Liver (tissue), 3 donors: ENCODE results near the gene PCED1B.

Experiments used
- ATF3 ChIP-seq: IDR thresholded peaks from 2 replicates; pipeline ENCODE4 v1.6.1; 2016; ENCODE audit warnings: antibody characterized with exemption
- CTCF ChIP-seq: fragments of 150-350 bp; IDR thresholded peaks from 2 replicates; pipeline ENCODE4 v1.5.1; 2017; ENCODE audit warnings: improper control_type of control experiment, low read depth, low read length; ENCODE audit not compliant: missing input control
- FOXA1 ChIP-seq: IDR thresholded peaks from 2 replicates; pipeline ENCODE4 v1.6.1; 2016; ENCODE audit warnings: antibody characterized with exemption
- JUND ChIP-seq, 2 donors: IDR thresholded peaks; 2 replicates each; pipeline ENCODE4 v1.6.1; 2016; ENCODE audit warnings: antibody characterized with exemption in 2 of 2
- MAX ChIP-seq: IDR thresholded peaks from 2 replicates; pipeline ENCODE4 v1.6.1; 2016; ENCODE audit warnings: antibody characterized with exemption
- RAD21 ChIP-seq, 2 donors: IDR thresholded peaks; 2 replicates each; pipeline ENCODE4 v1.6.1; 2016; ENCODE audit warnings: antibody characterized with exemption in 2 of 2, mild to moderate bottlenecking in 2 of 2
- REST ChIP-seq: IDR thresholded peaks from 2 replicates; pipeline ENCODE4 v1.6.1; 2016; ENCODE audit warnings: antibody characterized with exemption, mild to moderate bottlenecking
- TAF1 ChIP-seq: conservative IDR thresholded peaks from 2 replicates; pipeline ENCODE4 v1.6.1; 2016; ENCODE audit warnings: antibody characterized with exemption, mild to moderate bottlenecking
- donor health status: healthy.
- donor health status: healthy.

DNA sequence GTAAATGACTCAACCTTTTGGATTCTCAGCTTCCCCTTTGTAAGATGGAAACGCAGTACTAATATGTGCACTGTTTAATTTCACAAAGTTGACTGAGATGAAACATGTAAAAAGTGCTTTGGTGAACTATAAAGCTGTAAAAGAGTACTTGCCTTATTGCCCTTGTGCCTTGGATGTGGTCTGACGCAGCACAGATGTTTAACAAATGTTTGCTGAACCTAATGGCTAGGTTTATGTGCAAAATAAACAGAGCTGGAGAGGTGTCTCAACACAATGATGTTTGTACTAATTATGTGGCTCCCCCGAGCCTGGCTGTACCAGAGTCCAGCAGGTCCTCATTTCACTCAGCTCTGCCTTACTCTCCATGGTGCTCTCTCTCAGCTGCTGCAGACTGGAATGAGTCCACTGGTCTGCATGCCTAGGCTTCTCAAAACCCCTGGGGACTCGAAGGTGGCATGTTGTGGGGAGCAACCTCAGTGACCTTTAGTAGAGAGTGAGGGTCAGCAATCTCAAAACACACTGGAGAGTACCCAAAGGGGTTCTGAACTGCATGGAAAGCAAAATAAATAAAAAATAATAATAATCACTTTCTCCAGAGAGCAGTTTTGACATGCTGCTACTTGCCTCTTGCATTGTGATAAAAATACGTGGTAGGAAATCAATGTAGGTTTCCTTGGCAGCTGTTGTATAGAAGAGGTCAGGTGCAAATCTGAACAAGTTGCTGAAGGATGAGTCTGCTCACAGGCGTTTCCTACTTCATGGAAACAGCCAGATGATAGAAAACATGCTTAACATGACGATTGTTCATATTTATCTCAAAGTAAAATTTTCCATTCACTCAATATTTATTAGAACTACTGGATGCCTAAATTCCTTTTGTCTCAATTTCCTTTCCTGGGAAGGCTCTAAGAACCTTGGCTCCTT, 8.9 kb downstream of the PCED1B start:
- TF ChIP-seq RAD21 (IDR thresholded peaks at IDR 0.05) (no peak), CTCF (no peak), MAX (no peak), FOXA1 (no peak), REST (no peak), TAF1 (no peak), ATF3 (no peak), JUND (IDR thresholded peaks at IDR 0.05) (no peak)
